Stimulated activated naive CD8-positive, alpha-beta T cell treated with anti-CD3 and anti-CD28 coated beads, Interleukin-15, Interleukin-2, amounts not matched to agents 100 U/mL and 50 U/mL, for 24 hours (primary cell): Measurements from ENCODE around the gene GARRE1.
"Not testable (repeated sequence)": the region's sequence is repeated elsewhere in the genome, so short reads cannot be mapped to it uniquely, and the experiment has no call there.

Experiments
- ATAC-seq: fragments of 150-1000 bp; cut with Tn5 transposase; one replicate; pipeline ENCODE4 v1.10.0; 2021
- DNase-seq: peaks from one replicate; pipeline ENCODE4 v3.0.0; 2021

Gene GARRE1

DNA sequence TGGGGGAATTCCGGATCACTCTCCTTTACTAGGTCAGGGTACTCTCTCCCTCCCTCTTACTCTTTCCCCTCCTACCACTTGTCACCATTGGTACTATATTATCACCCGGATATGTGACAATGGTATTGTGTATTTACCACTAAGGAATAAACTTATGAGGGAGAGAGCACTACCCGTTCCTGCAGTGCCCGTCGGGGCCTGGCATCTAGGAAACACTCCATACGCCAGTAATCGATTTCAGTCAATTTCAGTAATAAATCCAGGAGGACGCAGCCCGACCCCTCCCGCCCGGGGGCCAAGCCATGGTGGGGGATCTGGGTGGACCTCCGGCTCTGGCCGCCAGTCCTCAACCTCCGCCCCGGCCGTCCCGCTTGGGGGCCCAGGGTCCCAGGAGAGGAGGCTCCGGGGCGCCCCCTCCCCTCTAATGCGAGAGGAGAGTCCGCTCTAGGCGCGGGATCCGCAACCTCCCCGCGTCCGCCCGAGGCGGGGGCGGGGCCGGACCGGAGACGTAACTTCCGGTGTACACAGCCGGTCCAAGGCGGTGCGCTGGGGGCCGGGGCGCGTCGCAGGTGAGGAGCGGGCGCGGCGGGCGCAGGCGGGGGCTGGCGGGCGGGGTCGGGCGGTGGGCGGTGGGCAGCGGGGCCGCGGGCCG, at the start of gene GARRE1:
Gene GARRE1, plus strand, starts transcription at position 509 of the 652 bp plus-strand sequence. CDS start 45,920 bp downstream, outside the sequence.
- DNase-seq = peak; percentile 92
- peak; percentile 94 for ATAC-seq

DNA sequence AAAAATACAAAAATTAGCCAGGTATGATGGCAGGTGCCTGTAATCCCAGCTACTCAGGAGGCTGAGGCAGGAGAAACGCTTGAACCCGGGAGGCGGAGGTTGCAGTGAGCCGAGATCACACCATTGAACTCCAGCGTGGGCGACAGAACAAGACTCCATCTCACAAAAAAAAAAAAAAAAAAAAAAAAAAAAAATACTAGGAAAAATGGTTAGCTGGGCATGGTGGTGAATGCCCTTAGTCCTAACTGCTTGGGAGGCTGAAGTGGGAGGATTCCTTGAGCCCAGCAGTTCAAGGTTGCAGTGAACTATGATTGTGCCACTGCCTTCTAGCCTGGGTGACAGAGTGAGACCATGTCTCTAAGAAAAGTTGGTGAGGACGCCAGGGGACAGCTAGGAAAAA, 49.0 kb upstream of the GARRE1 start:
- not testable (repeated sequence) for ATAC-seq, DNase-seq

DNA sequence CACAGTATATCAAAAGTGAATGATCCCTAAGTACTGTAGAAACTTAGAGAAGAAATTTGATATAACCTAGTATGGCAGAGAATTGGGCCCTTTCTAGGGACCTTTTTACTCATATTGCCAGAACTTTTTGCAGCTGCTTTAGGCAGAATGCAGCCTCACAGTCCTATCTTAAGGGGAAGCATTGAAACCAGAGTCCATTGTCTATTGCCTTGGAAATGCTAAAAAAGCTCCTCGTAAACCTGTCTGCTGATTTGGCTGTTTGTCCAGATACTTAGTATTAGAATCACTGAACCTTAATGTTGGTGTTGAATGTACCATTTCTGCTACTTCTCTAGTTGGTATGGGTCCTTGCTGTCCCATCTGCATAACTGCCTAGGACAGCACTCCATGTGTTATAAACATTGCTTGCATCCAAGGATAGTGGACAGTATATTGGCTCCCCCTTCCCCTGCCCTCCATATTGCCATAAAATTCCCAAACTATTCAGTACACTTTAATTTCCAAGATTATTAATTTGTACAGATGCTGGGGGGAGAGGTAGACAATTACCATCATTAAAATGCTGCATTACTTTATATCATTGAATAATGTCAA, 46.0 kb upstream of the GARRE1 start:
- DNase-seq = no peak
- ATAC-seq = no peak

DNA sequence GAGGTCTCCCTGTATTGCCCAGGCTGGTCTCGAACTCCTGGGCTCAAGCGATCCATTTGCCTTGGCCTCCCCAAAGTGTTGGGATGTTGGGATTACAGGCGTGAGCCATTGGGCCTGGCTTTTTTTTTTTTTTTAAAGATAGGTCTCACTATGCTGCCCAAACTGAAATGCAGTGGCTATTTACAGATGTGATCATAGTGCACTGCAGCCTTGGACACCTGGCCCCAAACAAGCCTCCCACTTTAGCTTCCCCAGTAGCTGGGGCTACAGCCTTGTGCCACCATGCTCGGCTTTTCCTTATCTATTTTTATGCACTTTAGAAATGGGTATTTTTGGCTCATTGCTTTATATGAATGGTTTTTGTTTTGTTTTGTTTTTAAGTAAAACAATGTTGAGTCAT, 44.6 kb upstream of the GARRE1 start:
- ATAC-seq = no peak

GRCh38 chr19:34213283-34213682, 41.1 kb upstream of the GARRE1 start:
- ATAC-seq = no peak
- no peak for DNase-seq

More for the DNA sequence above, 44.6 kb upstream of the GARRE1 start:
- no peak for DNase-seq

GRCh38 chr19:34214040-34214439, 40.3 kb upstream of the GARRE1 start:
- ATAC-seq (no peak), DNase-seq (no peak)

- no peak for ATAC-seq
- DNase-seq = no peak
These were observed 39.2 kb upstream of the GARRE1 start for GRCh38 chr19:34215006-34215665.

GRCh38 chr19:34215666-34216038, 38.7 kb upstream of the GARRE1 start:
- ATAC-seq (no peak), DNase-seq (no peak)

- DNase-seq, ATAC-seq: not testable (repeated sequence)
These were observed 37.6 kb upstream of the GARRE1 start for GRCh38 chr19:34216745-34217219.

DNA sequence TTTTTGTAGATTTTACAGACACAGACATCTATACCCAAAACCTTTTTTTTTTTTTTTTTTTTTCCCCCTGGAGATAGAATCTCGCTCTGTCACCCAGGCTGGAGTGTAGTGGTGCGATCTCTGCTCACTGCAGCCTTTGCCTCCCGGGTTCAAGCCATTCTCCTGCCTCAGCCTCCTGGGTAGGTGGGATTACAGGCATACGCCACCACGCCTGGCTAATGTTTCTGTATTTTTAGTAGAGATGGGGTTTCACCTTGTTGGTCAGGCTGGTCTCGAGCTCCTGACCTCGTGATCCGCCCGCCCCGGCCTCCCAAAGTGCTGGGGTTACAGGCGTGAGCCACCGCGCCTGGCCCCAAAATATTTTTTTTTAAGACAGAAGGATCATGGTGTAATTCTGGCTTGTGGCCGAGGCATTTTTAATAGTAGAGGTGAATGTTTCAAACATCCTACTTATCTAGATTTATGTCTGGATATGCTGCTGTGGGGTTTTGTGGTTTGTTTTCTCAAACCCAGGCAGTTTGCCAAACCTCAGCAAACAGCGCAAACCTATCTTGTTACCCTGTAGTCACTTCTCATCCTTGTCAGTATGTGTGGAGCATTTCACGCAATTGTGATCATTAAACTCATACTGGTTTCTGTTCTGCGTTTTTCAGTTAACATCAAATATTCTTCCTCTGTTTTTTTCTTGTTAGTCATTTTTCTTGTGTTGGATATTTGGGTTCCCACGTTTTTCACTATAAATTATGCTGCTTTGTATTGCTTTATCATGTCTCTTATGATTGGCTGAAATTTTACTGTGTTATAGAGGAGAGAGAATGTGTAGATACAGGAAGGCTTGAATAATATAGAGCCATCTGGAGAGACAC, 36.2 kb upstream of the GARRE1 start:
- DNase-seq (peak; percentile 59), ATAC-seq (peak; percentile 90)

DNA sequence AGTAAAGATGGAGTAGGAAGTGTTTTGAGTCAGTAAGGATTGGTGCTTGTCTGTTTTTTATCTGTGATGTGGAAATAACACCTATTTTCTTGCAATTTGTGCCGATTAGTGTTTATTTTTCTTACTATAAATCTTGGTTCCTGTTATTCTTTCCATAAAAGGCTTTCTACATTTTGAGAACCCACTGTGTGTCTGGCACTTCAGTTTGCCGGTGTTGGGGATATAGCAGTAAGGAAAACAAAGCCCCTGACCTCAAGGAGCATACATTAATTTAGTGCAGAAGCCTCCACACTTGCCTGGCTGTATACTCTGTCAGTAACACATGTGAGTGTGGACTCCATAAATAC, 35.6 kb upstream of the GARRE1 start:
- ATAC-seq (no peak), DNase-seq (no peak)

DNA sequence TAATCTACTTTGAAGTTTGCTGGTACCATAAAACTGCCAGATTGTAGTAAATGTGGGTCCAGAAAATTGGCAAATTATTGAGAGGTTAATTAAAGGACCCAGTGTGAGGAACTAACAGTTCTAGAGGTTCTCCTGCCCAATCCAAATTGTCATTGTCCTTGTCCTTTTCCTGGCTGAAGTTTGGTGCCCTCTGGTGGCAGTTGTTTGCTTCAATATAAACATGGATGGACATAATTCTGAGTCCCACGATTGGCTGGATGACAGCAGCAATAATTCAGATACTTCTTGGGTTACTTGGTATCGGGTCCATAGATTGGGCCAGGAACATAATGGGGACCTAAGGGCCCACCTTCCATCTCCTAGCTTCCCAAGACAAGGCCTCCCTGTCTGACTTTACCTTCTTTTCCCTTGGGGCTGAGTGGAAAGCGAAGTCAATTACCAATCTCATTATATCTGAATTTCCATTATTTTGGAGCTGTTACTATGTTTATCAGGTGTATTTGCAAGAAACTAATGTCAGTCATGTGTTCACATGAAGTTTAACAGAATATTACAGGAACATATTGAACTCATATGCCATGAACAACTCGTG, 33.8 kb upstream of the GARRE1 start:
- ATAC-seq (no peak), DNase-seq (peak; percentile 76)

- ATAC-seq = no peak
- no peak for DNase-seq
These were observed 32.0 kb upstream of the GARRE1 start for GRCh38 chr19:34222386-34222785.

DNA sequence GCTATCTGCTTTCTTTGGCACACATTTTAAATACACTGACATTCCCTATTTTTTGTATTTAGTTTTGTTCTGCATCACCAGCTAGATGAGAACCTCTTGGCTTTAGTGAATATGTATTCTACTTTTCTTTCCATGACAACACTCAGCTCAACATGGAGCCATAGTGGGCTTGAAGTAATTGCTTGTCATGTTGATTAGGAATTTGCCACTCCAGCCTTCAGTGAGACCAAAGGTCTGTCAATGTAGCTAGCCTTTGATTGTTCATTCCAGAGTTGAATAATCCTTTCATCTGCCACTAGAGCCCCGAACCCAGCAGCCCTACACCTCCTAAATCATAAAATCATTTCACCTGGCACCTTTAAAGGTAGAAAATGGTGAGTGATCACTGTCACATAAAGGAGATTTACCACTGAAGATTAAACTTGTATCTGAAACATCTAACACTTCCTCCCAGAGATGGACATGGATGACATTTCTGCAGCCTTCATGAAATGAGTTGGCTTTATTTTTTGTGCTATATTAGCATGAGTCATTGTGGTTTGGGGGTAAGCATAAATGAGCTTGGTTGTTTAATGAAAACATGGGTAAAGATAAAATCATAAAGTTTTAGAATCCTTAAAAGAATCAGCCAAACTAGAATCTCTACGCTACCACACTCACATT, 29.2 kb upstream of the GARRE1 start:
- ATAC-seq = peak; percentile 59

GRCh38 chr19:34225659-34226015, 28.7 kb upstream of the GARRE1 start:
- ATAC-seq = no peak
- DNase-seq = no peak

More for the DNA sequence above, 29.2 kb upstream of the GARRE1 start:
- DNase-seq = no peak

- DNase-seq = peak; percentile 26
- ATAC-seq = peak; percentile 76
These were observed 28.3 kb upstream of the GARRE1 start for GRCh38 chr19:34226036-34226435.

- no peak for ATAC-seq
- DNase-seq = no peak
These were observed 26.0 kb upstream of the GARRE1 start for GRCh38 chr19:34228347-34228746.

DNA sequence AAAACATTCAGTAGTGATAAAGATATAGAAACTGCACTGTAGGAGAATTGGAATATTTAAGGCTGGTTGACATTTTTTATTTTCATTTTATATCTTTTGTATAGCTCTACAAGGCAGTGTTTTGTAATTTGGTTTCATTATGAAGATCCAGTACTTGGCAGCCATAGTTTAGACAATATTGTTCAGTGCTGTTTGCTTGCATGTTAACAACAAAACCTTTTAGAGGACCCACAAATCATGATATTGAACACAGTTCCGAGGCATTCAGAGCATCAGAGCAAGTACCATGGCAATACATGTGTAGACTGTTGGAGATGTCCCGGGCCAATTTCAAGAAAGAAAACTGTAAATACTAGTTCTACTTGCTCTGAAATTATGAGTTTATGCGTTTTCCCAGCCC, 25.6 kb upstream of the GARRE1 start:
- DNase-seq (no peak), ATAC-seq (no peak)

GRCh38 chr19:34229721-34230120, 24.6 kb upstream of the GARRE1 start:
- no peak for DNase-seq
- ATAC-seq = no peak

GRCh38 chr19:34230820-34231219, 23.5 kb upstream of the GARRE1 start:
- ATAC-seq = no peak
- no peak for DNase-seq

GRCh38 chr19:34231439-34231838, 22.9 kb upstream of the GARRE1 start:
- no peak for ATAC-seq
- DNase-seq = no peak
